Measurements from ENCODE around the gene IL1RAPL2. TPM values are rescaled to one million over a fixed set of nuclear protein-coding genes. Genes with fewer than 3 reads are reported as not detected.

The IL1RAPL2 gene
- total and polyA plus RNA-seq, 2 donors (not counting 1 experiment from before 2014, with no cell fraction given), result not detected

GRCh38 chrX:105302246-105302645 is 736.2 kb downstream of the IL1RAPL2 start:
- no peak overlapping the region for H3K4me2 ChIP-seq (replicated peaks; ENCODE audit: low read depth, low read length, poor library complexity, severe bottlenecking)
- no peak for TF ChIP-seq EZH2 (IDR thresholded peaks at IDR 0.05; ENCODE audit: borderline replicate concordance, insufficient read depth, low read depth, low read length, poor library complexity, severe bottlenecking)
- TF ChIP-seq CTCF (IDR thresholded peaks at IDR 0.05), result no peak
- no peaks in the 10 kb centered on the region for H3K9me3 ChIP-seq (ENCODE audit: control extremely low read depth in 1 of 3, control insufficient read depth in 2 of 3, insufficient read depth in 1 of 3, low read length in 2 of 3)
- H3K4me3 ChIP-seq (ENCODE audit: control extremely low read depth in 1 of 5, extremely low read depth in 1 of 5, insufficient read depth in 1 of 5, low read depth in 2 of 5, low read length in 4 of 5), result no peak overlapping the region
- intact Hi-C loops (cut with micrococcal nuclease), result no loop called here
- no peak overlapping the region for H3K27ac ChIP-seq (ENCODE audit: low read length in 2 of 2)
- Mint-ChIP-seq H3K4me3 (no peak overlapping the region), H3K27me3 (no peaks in the 10 kb centered on the region), H3K9me3 (ENCODE audit: insufficient read depth) (no peaks in the 10 kb centered on the region), H3K4me1 (no peaks in the 10 kb centered on the region), H3K27ac (no peak overlapping the region)
- no peaks in the 10 kb centered on the region for H3K4me1 ChIP-seq (ENCODE audit: control insufficient read depth in 2 of 2, insufficient read depth in 2 of 2, low read length in 2 of 2)
- no peak for ATAC-seq (ENCODE audit: low read depth)
- H3K9ac ChIP-seq (ENCODE audit: low read length), result no peak overlapping the region
- no CpG with 5 or more reads among the region's 1 CpG for WGBS (ENCODE audit: insufficient coverage)
- no peaks in the 10 kb centered on the region for H3K36me3 ChIP-seq (replicated peaks in 1 of 2; ENCODE audit: control extremely low read depth in 1 of 2, control insufficient read depth in 1 of 2, extremely low read depth in 1 of 2, insufficient read depth in 2 of 2, low read length in 1 of 2)
- no peak for DNase-seq
- ChIA-PET CTCF (no interaction called here), POLR2A (no interaction called here)
- no peaks in the 10 kb centered on the region for H3K79me2 ChIP-seq (ENCODE audit: control insufficient read depth, insufficient read depth, low read length)
- no peak overlapping the region for H2AFZ ChIP-seq (ENCODE audit: insufficient read depth, low read depth, low read length, poor library complexity, severe bottlenecking)
- H4K20me1 ChIP-seq (ENCODE audit: control insufficient read depth, insufficient read depth, low read length, poor library complexity, severe bottlenecking), result no peaks in the 10 kb centered on the region
- no peaks in the 10 kb centered on the region for H3K27me3 ChIP-seq (replicated peaks in 1 of 4; ENCODE audit: control extremely low read depth in 1 of 4, control insufficient read depth in 3 of 4, insufficient read depth in 4 of 4, low read length in 3 of 4)

- ChIA-PET POLR2A (no interaction called here), CTCF (no interaction called here)
- Histone ChIP-seq H2AFZ (ENCODE audit: insufficient read depth, low read depth, low read length, poor library complexity, severe bottlenecking) (no peak overlapping the region), H3K79me2 (ENCODE audit: control insufficient read depth, insufficient read depth, low read length) (no peaks in the 10 kb centered on the region), H3K4me1 (ENCODE audit: control insufficient read depth in 2 of 2, insufficient read depth in 2 of 2, low read length in 2 of 2) (no peaks in the 10 kb centered on the region), H3K4me2 (replicated peaks; ENCODE audit: low read depth, low read length, poor library complexity, severe bottlenecking) (no peak overlapping the region), H3K36me3 (replicated peaks in 1 of 2; ENCODE audit: control extremely low read depth in 1 of 2, control insufficient read depth in 1 of 2, extremely low read depth in 1 of 2, insufficient read depth in 2 of 2, low read length in 1 of 2) (no peaks in the 10 kb centered on the region), H3K27ac (ENCODE audit: low read length in 2 of 2) (no peak overlapping the region), H3K9ac (ENCODE audit: low read length) (no peak overlapping the region), H3K4me3 (ENCODE audit: control extremely low read depth in 1 of 5, extremely low read depth in 1 of 5, insufficient read depth in 1 of 5, low read depth in 2 of 5, low read length in 4 of 5) (no peak overlapping the region), H4K20me1 (ENCODE audit: control insufficient read depth, insufficient read depth, low read length, poor library complexity, severe bottlenecking) (no peaks in the 10 kb centered on the region), H3K9me3 (ENCODE audit: control extremely low read depth in 1 of 3, control insufficient read depth in 2 of 3, insufficient read depth in 1 of 3, low read length in 2 of 3) (no peaks in the 10 kb centered on the region), H3K27me3 (replicated peaks in 1 of 4; ENCODE audit: control extremely low read depth in 1 of 4, control insufficient read depth in 3 of 4, insufficient read depth in 4 of 4, low read length in 3 of 4) (no peaks in the 10 kb centered on the region)
- no peak for DNase-seq
- Mint-ChIP-seq H3K4me1 (no peaks in the 10 kb centered on the region), H3K4me3 (no peak overlapping the region), H3K27me3 (no peaks in the 10 kb centered on the region), H3K27ac (no peak overlapping the region), H3K9me3 (ENCODE audit: insufficient read depth) (no peaks in the 10 kb centered on the region)
- TF ChIP-seq CTCF (IDR thresholded peaks at IDR 0.05), result no peak
- TF ChIP-seq EZH2 (IDR thresholded peaks at IDR 0.05; ENCODE audit: borderline replicate concordance, insufficient read depth, low read depth, low read length, poor library complexity, severe bottlenecking), result no peak
- 80% methylated on average over 1 of the region's 1 CpG for WGBS (ENCODE audit: insufficient coverage)
- intact Hi-C loops (cut with micrococcal nuclease), result no loop called here
- ATAC-seq (ENCODE audit: low read depth), result no peak
Observed at GRCh38 chrX:105307762-105308161, 741.8 kb downstream of the IL1RAPL2 start.

Measured in B cell (primary cell).